Measurements from ENCODE around the gene ADAMTS5. TPM values are rescaled to one million over a fixed set of nuclear protein-coding genes. Genes with fewer than 3 reads are reported as not detected.

The ADAMTS5 gene
- total RNA-seq, 4 donors from 2014 or later = 4.4 to 19.0 (median 14.0) TPM

GRCh38 chr21:26874347-26874746 is 92.5 kb downstream of the ADAMTS5 start:
- no peak overlapping the region for H3K27ac ChIP-seq
- H3K4me3 ChIP-seq = no peak overlapping the region
- no peaks in the 10 kb centered on the region for H3K4me1 ChIP-seq
- no peak for TF ChIP-seq CTCF (IDR thresholded peaks at IDR 0.05)
- no peak for TF ChIP-seq POLR2A (IDR thresholded peaks at IDR 0.05)
- H3K36me3 ChIP-seq = no peaks in the 10 kb centered on the region
- H3K9me3 ChIP-seq = no peaks in the 10 kb centered on the region
- no peaks in the 10 kb centered on the region for H3K27me3 ChIP-seq
- DNase-seq = no peak

Small RNA genes within 50 kb of the gene (small RNA-seq; reads per million reads assigned to genes)
- gene MIR4759 = 0 reads per million in 2 donors

Other genes starting within 250 kb of the ADAMTS5 start
- 100 to 1,000 TPM in 1 of 4 donors, 10 to 100 TPM in 3; 11.0 to 150 (median 28.8) TPM for gene ADAMTS1, start 121.7 kb downstream of the ADAMTS5 start, total RNA-seq

Measured in Peyer's patch (tissue), 4 donors.